Measurements from ENCODE around the gene SEMA3D. TPM values are rescaled to one million over a fixed set of nuclear protein-coding genes. Genes with fewer than 3 reads are reported as not detected.

SEMA3D gene
- total RNA-seq, 1 experiment from 2014 or later, result 4.8 TPM

DNA sequence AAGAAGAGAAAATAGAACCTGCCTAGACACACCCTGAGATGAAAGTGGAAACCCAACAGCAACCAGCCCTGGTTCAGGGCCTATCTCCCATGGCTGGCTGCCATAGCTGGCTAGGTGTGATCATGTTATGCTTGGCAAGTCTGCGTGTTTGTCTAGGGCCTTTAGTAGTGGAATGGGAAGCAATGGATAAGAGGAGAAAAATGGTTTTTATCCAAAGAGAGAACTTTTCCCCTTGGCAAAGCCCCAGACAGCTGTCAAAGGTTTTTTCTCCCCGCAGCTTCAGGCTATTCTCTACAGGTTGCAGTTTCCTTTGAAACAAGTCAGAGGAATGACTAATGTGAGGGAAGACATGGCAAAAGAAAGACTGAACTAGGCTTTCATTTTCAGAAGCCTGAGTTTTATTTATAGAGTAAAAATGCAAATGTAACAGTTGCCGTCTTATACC lies 161.5 kb downstream of the SEMA3D start:
- Histone ChIP-seq H3F3A (ENCODE audit: insufficient read depth, low read depth) (no peaks in the 10 kb centered on the region), H3K4me3 (no peak overlapping the region), H3K4me1 (replicated peaks; ENCODE audit: insufficient read depth) (no peaks in the 10 kb centered on the region), H3K79me2 (ENCODE audit: low read depth) (no peaks in the 10 kb centered on the region), H3K9me2 (ENCODE audit: insufficient read depth) (no peaks in the 10 kb centered on the region), H3K27ac (no peak overlapping the region), H2AFZ (no peak overlapping the region), H4K20me1 (ENCODE audit: insufficient read depth) (no peaks in the 10 kb centered on the region), H3K4me2 (no peak overlapping the region), H3K27me3 (ENCODE audit: insufficient read depth, low read depth) (no peaks in the 10 kb centered on the region), H3K9me3 (ENCODE audit: insufficient read depth, low read depth) (no peaks in the 10 kb centered on the region), H3K36me3 (ENCODE audit: low read depth) (no peaks in the 10 kb centered on the region)
- BruUV-seq (replicated peaks), result no TSS peak
- TF ChIP-seq, protein P1, sequence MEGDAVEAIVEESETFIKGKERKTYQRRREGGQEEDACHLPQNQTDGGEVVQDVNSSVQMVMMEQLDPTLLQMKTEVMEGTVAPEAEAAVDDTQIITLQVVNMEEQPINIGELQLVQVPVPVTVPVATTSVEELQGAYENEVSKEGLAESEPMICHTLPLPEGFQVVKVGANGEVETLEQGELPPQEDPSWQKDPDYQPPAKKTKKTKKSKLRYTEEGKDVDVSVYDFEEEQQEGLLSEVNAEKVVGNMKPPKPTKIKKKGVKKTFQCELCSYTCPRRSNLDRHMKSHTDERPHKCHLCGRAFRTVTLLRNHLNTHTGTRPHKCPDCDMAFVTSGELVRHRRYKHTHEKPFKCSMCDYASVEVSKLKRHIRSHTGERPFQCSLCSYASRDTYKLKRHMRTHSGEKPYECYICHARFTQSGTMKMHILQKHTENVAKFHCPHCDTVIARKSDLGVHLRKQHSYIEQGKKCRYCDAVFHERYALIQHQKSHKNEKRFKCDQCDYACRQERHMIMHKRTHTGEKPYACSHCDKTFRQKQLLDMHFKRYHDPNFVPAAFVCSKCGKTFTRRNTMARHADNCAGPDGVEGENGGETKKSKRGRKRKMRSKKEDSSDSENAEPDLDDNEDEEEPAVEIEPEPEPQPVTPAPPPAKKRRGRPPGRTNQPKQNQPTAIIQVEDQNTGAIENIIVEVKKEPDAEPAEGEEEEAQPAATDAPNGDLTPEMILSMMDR (conservative IDR thresholded peaks at IDR 0.05), result no peak
- no peak for TF ChIP-seq EZH2 (IDR thresholded peaks at IDR 0.05; ENCODE audit: low read depth)
- ChIA-PET CTCF (no interaction called here), POLR2A (ENCODE audit: unreplicated experiment) (no interaction called here)
- intact Hi-C loops (cut with micrococcal nuclease; ENCODE audit: unreplicated experiment), result loop anchor here (10.0 kb wide), 1 partner anchor 1371 kb away; no protein-coding TSS in a partner anchor
- peak in 1 of 2 experiments; percentile 61 for DNase-seq

- Histone ChIP-seq H3K27ac (no peak overlapping the region), H2AFZ (no peak overlapping the region), H3K4me1 (replicated peaks; ENCODE audit: insufficient read depth) (no peaks in the 10 kb centered on the region), H4K20me1 (ENCODE audit: insufficient read depth) (no peaks in the 10 kb centered on the region), H3K27me3 (ENCODE audit: insufficient read depth, low read depth) (no peaks in the 10 kb centered on the region), H3K79me2 (ENCODE audit: low read depth) (no peaks in the 10 kb centered on the region), H3K4me2 (no peak overlapping the region), H3K36me3 (ENCODE audit: low read depth) (no peaks in the 10 kb centered on the region), H3F3A (ENCODE audit: insufficient read depth, low read depth) (no peaks in the 10 kb centered on the region), H3K9me2 (ENCODE audit: insufficient read depth) (no peaks in the 10 kb centered on the region), H3K9me3 (ENCODE audit: insufficient read depth, low read depth) (no peaks in the 10 kb centered on the region), H3K4me3 (no peak overlapping the region)
- no TSS peak for BruUV-seq (replicated peaks)
- TF ChIP-seq EZH2 (IDR thresholded peaks at IDR 0.05; ENCODE audit: low read depth), result no peak
- TF ChIP-seq, protein P1 (conservative IDR thresholded peaks at IDR 0.05), result no peak
- no peak for DNase-seq
- intact Hi-C loops (cut with micrococcal nuclease; ENCODE audit: unreplicated experiment), result loop anchor here (1.0 to 10.0 kb wide), 7 partner anchors 835 to 1657 kb away; no protein-coding TSS in a partner anchor
- CTCF ChIA-PET, result interaction anchor here (3.0 kb wide), 1 partner anchor 1089 kb away, joined by 21 read pairs; no protein-coding TSS in a partner anchor
- POLR2A ChIA-PET (ENCODE audit: unreplicated experiment), result interaction anchor here (0.5 kb wide), 1 partner anchor 948 kb away, joined by 4 read pairs; no protein-coding TSS in a partner anchor
These were observed 162.9 kb downstream of the SEMA3D start for GRCh38 chr7:85023916-85024315.

DNA sequence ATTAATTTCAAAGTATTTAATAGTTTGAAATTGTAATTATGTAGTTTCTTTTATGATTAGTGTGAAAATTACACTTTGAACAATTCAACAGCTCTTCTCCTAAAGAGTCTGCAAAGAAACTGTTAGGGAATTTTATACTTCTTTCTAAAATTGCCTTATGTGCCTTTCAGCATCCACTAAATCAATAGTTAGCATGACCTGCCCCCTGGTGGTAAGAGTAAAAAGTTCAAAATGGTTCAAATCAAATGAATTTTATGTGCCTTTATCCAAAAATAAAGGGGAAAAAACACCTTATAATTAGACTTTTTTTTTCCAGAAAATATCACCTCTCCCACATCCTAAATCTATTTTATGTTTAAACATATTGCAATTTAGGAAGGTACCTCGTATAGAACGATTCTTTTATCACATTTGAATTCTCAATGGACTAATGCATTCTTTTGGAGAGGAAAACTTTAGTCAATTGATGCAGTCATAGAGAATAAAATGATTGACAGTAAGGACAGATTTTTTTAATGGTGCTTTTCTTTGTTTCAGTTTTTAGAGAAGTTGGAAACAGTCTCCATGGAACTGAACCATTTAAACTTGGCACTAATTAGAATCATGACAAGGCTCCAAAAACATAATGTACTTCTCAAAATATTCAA lies 163.7 kb downstream of the SEMA3D start:
- H3K9me2 ChIP-seq (ENCODE audit: insufficient read depth), result no peaks in the 10 kb centered on the region
- H3K9me3 ChIP-seq (ENCODE audit: insufficient read depth, low read depth), result no peaks in the 10 kb centered on the region
- no peaks in the 10 kb centered on the region for H3K27me3 ChIP-seq (ENCODE audit: insufficient read depth, low read depth)
- no peak overlapping the region for H3K4me3 ChIP-seq
- H3K4me1 ChIP-seq (replicated peaks; ENCODE audit: insufficient read depth), result no peaks in the 10 kb centered on the region; the same call in 1 of the 2 replicates
- H3F3A ChIP-seq (ENCODE audit: insufficient read depth, low read depth), result no peaks in the 10 kb centered on the region
- no peaks in the 10 kb centered on the region for H3K36me3 ChIP-seq (ENCODE audit: low read depth)
- no peaks in the 10 kb centered on the region for H4K20me1 ChIP-seq (ENCODE audit: insufficient read depth)
- TF ChIP-seq, protein P1 (conservative IDR thresholded peaks at IDR 0.05), result peak; percentile 87
- no peak for TF ChIP-seq EZH2 (IDR thresholded peaks at IDR 0.05; ENCODE audit: low read depth)
- H2AFZ ChIP-seq, result no peak overlapping the region
- H3K27ac ChIP-seq, result no peak overlapping the region
- intact Hi-C loops (cut with micrococcal nuclease; ENCODE audit: unreplicated experiment), result loop anchor here (1.0 to 10.0 kb wide), 7 partner anchors 834 to 1656 kb away; no protein-coding TSS in a partner anchor
- peak in 1 of 2 experiments; percentile 20 for DNase-seq
- ChIA-PET POLR2A (ENCODE audit: unreplicated experiment) (interaction anchor here (0.5 kb wide), 1 partner anchor 947 kb away, joined by 4 read pairs; no protein-coding TSS in a partner anchor), CTCF (interaction anchor here (0.6 to 3.0 kb wide), 4 partner anchors 790 to 1341 kb away, joined by 3 to 21 read pairs (median 7); no protein-coding TSS in a partner anchor)
- BruUV-seq (replicated peaks), result no TSS peak
- no peak overlapping the region for H3K4me2 ChIP-seq
- no peaks in the 10 kb centered on the region for H3K79me2 ChIP-seq (ENCODE audit: low read depth)
